HEK293 (cell line): ENCODE results near the gene RASA3.
A peak's percentile ranks its signal among the peaks of the same experiment; 100 is the strongest.

Source experiments
- CTCF ChIA-PET: fragments of 350-600 bp; formaldehyde crosslinking; extraction: SDS; loops from one replicate; lab custom pipeline; 2021; ENCODE audit warnings: antibody characterized with exemption; lab: Yijun Ruan, JAX
- POLR2A ChIA-PET: fragments of 300-600 bp; formaldehyde crosslinking; extraction: SDS; loops from one replicate; lab custom pipeline; 2020; ENCODE audit warnings: antibody characterized with exemption, inconsistent platforms; lab: Yijun Ruan, JAX
- H3K27ac ChIP-seq: fragments of 200-500 bp; sonication (Bioruptor generic); 2 replicates; pipeline ENCODE4 v1.5.1; 2014; ENCODE audit warnings: low read depth, low read length, control low read depth, inconsistent platforms; ENCODE audit errors: extremely low read depth
- H3K36me3 ChIP-seq, 2 experiments: fragments of 200-500 bp in 1 of 2; sonication (Bioruptor generic) in 1 of 2; 1 replicate in 1 of 2; 2 replicates in 1 of 2; pipeline ENCODE4 v1.5.1; 2014 to 2017; ENCODE audit warnings: inconsistent platforms in 2 of 2, low read length in 2 of 2; ENCODE audit not compliant: control insufficient read depth in 2 of 2, insufficient read depth in 1 of 2
- H3K4me1 ChIP-seq: fragments of 200-500 bp; sonication (Bioruptor generic); 2 replicates; pipeline ENCODE4 v1.5.1; 2014; ENCODE audit warnings: mild to moderate bottlenecking, low read length, inconsistent platforms; ENCODE audit not compliant: control insufficient read depth, insufficient read depth
- H3K4me3 ChIP-seq: 2 replicates; pipeline ENCODE4 v1.5.1; 2011; ENCODE audit warnings: low read depth, mild to moderate bottlenecking, control low read depth, low read length, moderate library complexity
- H3K9me3 ChIP-seq: fragments of 200-500 bp; sonication (Bioruptor generic); 2 replicates; pipeline ENCODE4 v1.5.1; 2014; ENCODE audit warnings: low read depth, low read length, inconsistent platforms; ENCODE audit not compliant: control insufficient read depth, insufficient read depth
- EGR2 ChIP-seq: fragments of 450-650 bp; formaldehyde crosslinking; IDR thresholded peaks from 2 replicates; pipeline ENCODE4 v1.5.1; 2016; ENCODE audit warnings: low read depth, missing biosample characterization, missing genetic modification characterization
- GLI4 ChIP-seq: fragments of 450-650 bp; formaldehyde crosslinking; IDR thresholded peaks from 2 replicates; pipeline ENCODE4 v1.5.1; 2016; ENCODE audit warnings: missing biosample characterization, missing genetic modification characterization
- GLIS2 ChIP-seq: fragments of 450-650 bp; formaldehyde crosslinking; IDR thresholded peaks from 2 replicates; pipeline ENCODE4 v1.5.1; 2016; ENCODE audit warnings: missing biosample characterization, missing genetic modification characterization
- KLF10 ChIP-seq: fragments of 450-650 bp; IDR thresholded peaks from 2 replicates; pipeline ENCODE4 v1.5.1; 2018; ENCODE audit warnings: missing biosample characterization, mild to moderate bottlenecking, missing genetic modification characterization
- PATZ1 ChIP-seq: fragments of 450-650 bp; formaldehyde crosslinking; IDR thresholded peaks from 2 replicates; pipeline ENCODE4 v1.5.1; 2016; ENCODE audit warnings: missing biosample characterization, missing genetic modification characterization
- PRDM2 ChIP-seq: fragments of 450-650 bp; formaldehyde crosslinking; IDR thresholded peaks from 2 replicates; pipeline ENCODE4 v1.5.1; 2016; ENCODE audit warnings: missing biosample characterization, missing genetic modification characterization, borderline replicate concordance
- SP2 ChIP-seq: fragments of 450-650 bp; formaldehyde crosslinking; IDR thresholded peaks from 2 replicates; pipeline ENCODE4 v1.5.1; 2016; ENCODE audit warnings: missing biosample characterization, missing genetic modification characterization
- TRIM28 ChIP-seq: IDR thresholded peaks from 2 replicates; pipeline ENCODE4 v1.6.1; 2011; ENCODE audit warnings: low read length, control low read depth, borderline replicate concordance
- ZFP41 ChIP-seq: fragments of 450-650 bp; formaldehyde crosslinking; IDR thresholded peaks from 2 replicates; pipeline ENCODE4 v1.5.1; 2016; ENCODE audit warnings: missing biosample characterization, missing genetic modification characterization, borderline replicate concordance
- ZIC2 ChIP-seq: fragments of 450-650 bp; formaldehyde crosslinking; IDR thresholded peaks from 2 replicates; pipeline ENCODE4 v1.5.1; 2016; ENCODE audit warnings: missing biosample characterization, missing genetic modification characterization
- ZNF10 ChIP-seq: fragments of 450-650 bp; formaldehyde crosslinking; IDR thresholded peaks from 2 replicates; pipeline ENCODE4 v1.5.1; 2017; ENCODE audit warnings: missing biosample characterization, missing genetic modification characterization
- ZNF16 ChIP-seq: fragments of 450-650 bp; formaldehyde crosslinking; IDR thresholded peaks from 2 replicates; pipeline ENCODE4 v1.5.1; 2016; ENCODE audit warnings: low read depth, missing biosample characterization, missing genetic modification characterization
- ZNF335 ChIP-seq: fragments of 450-650 bp; formaldehyde crosslinking; conservative IDR thresholded peaks from 2 replicates; pipeline ENCODE4 v1.5.1; 2016; ENCODE audit warnings: missing biosample characterization, missing genetic modification characterization
- ZNF423 ChIP-seq: fragments of 450-650 bp; formaldehyde crosslinking; IDR thresholded peaks from 2 replicates; pipeline ENCODE4 v1.5.1; 2016; ENCODE audit warnings: missing biosample characterization, missing genetic modification characterization
- ZNF510 ChIP-seq: fragments of 450-650 bp; formaldehyde crosslinking; IDR thresholded peaks from 2 replicates; pipeline ENCODE4 v1.5.1; 2018; ENCODE audit warnings: mild to moderate bottlenecking, missing genetic modification characterization, missing biosample characterization; ENCODE audit not compliant: insufficient replicate concordance
- ZNF560 ChIP-seq: fragments of 450-650 bp; formaldehyde crosslinking; IDR thresholded peaks from 2 replicates; pipeline ENCODE4 v1.5.1; 2017; ENCODE audit warnings: missing biosample characterization, missing genetic modification characterization, borderline replicate concordance
- ZNF76 ChIP-seq: fragments of 450-650 bp; formaldehyde crosslinking; IDR thresholded peaks from 2 replicates; pipeline ENCODE4; 2016; ENCODE audit warnings: low read depth, missing biosample characterization, missing genetic modification characterization, borderline replicate concordance
- TF ChIP-seq, protein P1 (sequence below): fragments of 450-650 bp; formaldehyde crosslinking; IDR thresholded peaks from 2 replicates; pipeline ENCODE4 v1.5.1; 2017; ENCODE audit warnings: missing biosample characterization, missing genetic modification characterization

The RASA3 gene, protein sequence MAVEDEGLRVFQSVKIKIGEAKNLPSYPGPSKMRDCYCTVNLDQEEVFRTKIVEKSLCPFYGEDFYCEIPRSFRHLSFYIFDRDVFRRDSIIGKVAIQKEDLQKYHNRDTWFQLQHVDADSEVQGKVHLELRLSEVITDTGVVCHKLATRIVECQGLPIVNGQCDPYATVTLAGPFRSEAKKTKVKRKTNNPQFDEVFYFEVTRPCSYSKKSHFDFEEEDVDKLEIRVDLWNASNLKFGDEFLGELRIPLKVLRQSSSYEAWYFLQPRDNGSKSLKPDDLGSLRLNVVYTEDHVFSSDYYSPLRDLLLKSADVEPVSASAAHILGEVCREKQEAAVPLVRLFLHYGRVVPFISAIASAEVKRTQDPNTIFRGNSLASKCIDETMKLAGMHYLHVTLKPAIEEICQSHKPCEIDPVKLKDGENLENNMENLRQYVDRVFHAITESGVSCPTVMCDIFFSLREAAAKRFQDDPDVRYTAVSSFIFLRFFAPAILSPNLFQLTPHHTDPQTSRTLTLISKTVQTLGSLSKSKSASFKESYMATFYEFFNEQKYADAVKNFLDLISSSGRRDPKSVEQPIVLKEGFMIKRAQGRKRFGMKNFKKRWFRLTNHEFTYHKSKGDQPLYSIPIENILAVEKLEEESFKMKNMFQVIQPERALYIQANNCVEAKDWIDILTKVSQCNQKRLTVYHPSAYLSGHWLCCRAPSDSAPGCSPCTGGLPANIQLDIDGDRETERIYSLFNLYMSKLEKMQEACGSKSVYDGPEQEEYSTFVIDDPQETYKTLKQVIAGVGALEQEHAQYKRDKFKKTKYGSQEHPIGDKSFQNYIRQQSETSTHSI

GRCh38 chr13:114132419-114133121, at the start of gene RASA3:
Gene RASA3 (minus strand): TSS chr13:114132623. CDS start chr13:114132489, 134 bp downstream.
- POLR2A ChIA-PET = no interaction called here
- no peak for TF ChIP-seq ZNF510 (tag by site-specific recombination)
- no peak for TF ChIP-seq PRDM2 (tag by site-specific recombination)
- 0 out of 2 replicates have a peak, but pooled peaks have one; percentile 52 for TF ChIP-seq ZNF423 (tag by site-specific recombination)
- no peak for TF ChIP-seq EGR2 (tag by site-specific recombination)
- TF ChIP-seq ZFP41 (tag by site-specific recombination) = no peak
- no peak for TF ChIP-seq ZNF560 (tag by site-specific recombination)
- TF ChIP-seq ZNF76 = 0 out of 2 replicates have a peak, but pooled peaks have one; percentile 24
- peak; percentile 30 for TF ChIP-seq GLIS2 (tag by site-specific recombination)
- TF ChIP-seq SP2 (tag by site-specific recombination) = 0 out of 2 replicates have a peak, but pooled peaks have one; percentile 4
- no peak for TF ChIP-seq PATZ1 (tag by site-specific recombination)
- peak; percentile 61 for TF ChIP-seq ZIC2 (tag by site-specific recombination)
- TF ChIP-seq, protein P1, sequence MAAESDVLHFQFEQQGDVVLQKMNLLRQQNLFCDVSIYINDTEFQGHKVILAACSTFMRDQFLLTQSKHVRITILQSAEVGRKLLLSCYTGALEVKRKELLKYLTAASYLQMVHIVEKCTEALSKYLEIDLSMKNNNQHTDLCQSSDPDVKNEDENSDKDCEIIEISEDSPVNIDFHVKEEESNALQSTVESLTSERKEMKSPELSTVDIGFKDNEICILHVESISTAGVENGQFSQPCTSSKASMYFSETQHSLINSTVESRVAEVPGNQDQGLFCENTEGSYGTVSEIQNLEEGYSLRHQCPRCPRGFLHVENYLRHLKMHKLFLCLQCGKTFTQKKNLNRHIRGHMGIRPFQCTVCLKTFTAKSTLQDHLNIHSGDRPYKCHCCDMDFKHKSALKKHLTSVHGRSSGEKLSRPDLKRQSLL (tag by site-specific recombination) = peak; percentile 18; the same call in 1 of the 2 replicates
- no peak for TF ChIP-seq TRIM28
- peak; percentile 74 for TF ChIP-seq ZNF335 (tag by site-specific recombination)
- no peak for TF ChIP-seq ZNF10
- no peak for TF ChIP-seq GLI4
- peak; percentile 91; the same call in 1 of the 2 replicates for TF ChIP-seq KLF10 (tag by site-specific recombination)
- no peak for TF ChIP-seq ZNF16
- peak within 1 kb of the TSS; percentile 28; the same call in 1 of the 2 replicates for H3K27ac ChIP-seq

More at GRCh38 chr13:114132419-114133121, at the start of gene RASA3:
- H3K36me3 ChIP-seq = no peaks in the 10 kb centered on the region
- H3K4me3 ChIP-seq = peak within 1 kb of the TSS; percentile 48
- no peaks in the 10 kb centered on the region for H3K4me1 ChIP-seq
- no peaks in the 10 kb centered on the region for H3K9me3 ChIP-seq
- CTCF ChIA-PET = no interaction called here
